Mesendoderm (in vitro differentiated cells): ENCODE results near the gene ZBTB49.

Experiments
- DNase-seq: peaks from one replicate; pipeline ENCODE4 v3.0.0; 2013
- H2AK5ac ChIP-seq: 2 replicates; pipeline ENCODE4 v1.6.1; 2013; ENCODE audit warnings: low read length, inconsistent platforms
- H2BK120ac ChIP-seq: 2 replicates; pipeline ENCODE4 v1.6.1; 2013; ENCODE audit warnings: low read depth, mild to moderate bottlenecking, low read length, moderate library complexity, mixed read lengths
- H2BK15ac ChIP-seq: replicated peaks from 2 replicates; pipeline ENCODE4 v1.6.1; 2013; ENCODE audit warnings: low read depth, mild to moderate bottlenecking, moderate library complexity
- H2BK5ac ChIP-seq: 2 replicates; pipeline ENCODE4 v1.6.1; 2013; ENCODE audit warnings: low read length, inconsistent platforms
- H3K18ac ChIP-seq: 2 replicates; pipeline ENCODE4 v1.6.1; 2013; ENCODE audit warnings: mild to moderate bottlenecking, low read length, mixed read lengths
- H3K23ac ChIP-seq: one replicate; pipeline ENCODE4 v1.6.1; 2013; ENCODE audit warnings: low read length
- H3K27ac ChIP-seq: 2 replicates; pipeline ENCODE4 v1.5.1; 2013; ENCODE audit warnings: low read depth, mild to moderate bottlenecking, inconsistent platforms, low read length, moderate library complexity
- H3K27me3 ChIP-seq: 2 replicates; pipeline ENCODE4 v1.6.1; 2013; ENCODE audit warnings: low read length, control low read depth, mild to moderate bottlenecking, inconsistent platforms; ENCODE audit not compliant: insufficient read depth, poor library complexity
- H3K36me3 ChIP-seq: 2 replicates; pipeline ENCODE4 v1.6.1; 2013; ENCODE audit warnings: low read length, inconsistent platforms; ENCODE audit not compliant: control insufficient read depth, insufficient read depth
- H3K4ac ChIP-seq: one replicate; pipeline ENCODE4 v1.6.1; 2013; ENCODE audit warnings: low read depth, mild to moderate bottlenecking, low read length, moderate library complexity
- H3K4me1 ChIP-seq: 2 replicates; pipeline ENCODE4 v1.6.1; 2013; ENCODE audit warnings: low read depth, low read length, inconsistent platforms; ENCODE audit not compliant: control insufficient read depth
- H3K4me2 ChIP-seq: 2 replicates; pipeline ENCODE4 v1.6.1; 2013; ENCODE audit warnings: low read length
- H3K4me3 ChIP-seq: 2 replicates; pipeline ENCODE4 v1.5.1; 2013; ENCODE audit warnings: mild to moderate bottlenecking, low read length
- H3K56ac ChIP-seq: one replicate; pipeline ENCODE4 v1.6.1; 2013; ENCODE audit warnings: low read length
- H3K79me1 ChIP-seq: 2 replicates; pipeline ENCODE4 v1.6.1; 2013; ENCODE audit warnings: low read length, inconsistent platforms
- H3K79me2 ChIP-seq: 2 replicates; pipeline ENCODE4 v1.6.1; 2013; ENCODE audit warnings: mild to moderate bottlenecking, low read length; ENCODE audit not compliant: control insufficient read depth, insufficient read depth
- H3K9ac ChIP-seq: 2 replicates; pipeline ENCODE4 v1.6.1; 2013; ENCODE audit warnings: low read length, inconsistent platforms
- H4K5ac ChIP-seq: one replicate; pipeline ENCODE4 v1.6.1; 2013; ENCODE audit warnings: low read length
- H4K8ac ChIP-seq: one replicate; pipeline ENCODE4 v1.6.1; 2013; ENCODE audit warnings: low read depth, mild to moderate bottlenecking, control low read depth, low read length, moderate library complexity
- WGBS: extraction: QIAGEN DNeasy Blood & Tissue Kit; methylation state at CpG from one replicate; pipeline ENCODE4 v1.1.7; 2013; ENCODE audit warnings: low lambda C conversion rate, missing lambda C conversion rate; ENCODE audit not compliant: insufficient coverage; ENCODE audit errors: extremely low coverage; 5-methylcytosine and 5-hydroxymethylcytosine counted together

The ZBTB49 gene

DNA sequence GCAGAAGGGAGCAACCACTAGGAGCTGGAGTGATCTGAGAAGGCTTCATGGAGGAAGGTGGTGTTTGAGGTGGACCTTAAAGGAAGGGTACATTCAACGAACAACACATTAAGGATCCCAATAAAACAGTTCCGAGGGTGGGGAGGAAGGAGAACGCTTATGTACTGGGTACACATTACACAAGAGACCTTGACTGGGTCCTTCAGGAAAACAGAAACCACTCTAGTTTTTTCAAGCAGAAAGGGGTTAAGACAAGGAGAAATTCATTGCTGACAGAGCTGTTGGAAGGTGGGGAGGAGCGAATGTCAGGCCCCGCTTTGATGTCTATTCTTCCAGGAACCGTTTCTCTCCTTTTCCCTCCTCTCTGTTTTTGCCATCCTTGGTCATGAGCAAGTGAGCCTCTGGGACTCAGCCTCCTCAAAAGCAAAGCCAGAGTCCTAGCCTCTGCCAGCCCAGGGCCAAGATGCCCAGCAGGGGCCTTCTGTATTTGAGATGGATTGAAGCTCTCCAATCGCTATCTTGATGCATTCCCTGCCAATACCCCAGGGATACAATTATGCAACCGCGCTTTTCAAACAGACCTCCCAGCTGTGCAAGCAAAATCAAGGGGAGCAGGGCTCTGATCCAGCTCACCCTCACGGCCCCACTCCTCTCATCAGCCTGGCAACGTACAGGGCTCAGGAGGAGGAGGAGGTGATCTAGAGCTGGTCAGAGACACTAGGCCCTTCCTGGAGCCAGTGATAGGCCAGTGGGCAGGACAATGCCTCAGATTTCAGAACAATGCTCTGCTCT is 48.4 kb downstream of the ZBTB49 start:
- no peak overlapping the region for H2BK5ac ChIP-seq
- H2BK15ac ChIP-seq, result no peak overlapping the region
- WGBS, result no CpG with 5 or more reads among the region's 11 CpGs
- no peak overlapping the region for H3K18ac ChIP-seq
- no peak overlapping the region for H3K27ac ChIP-seq
- H3K79me1 ChIP-seq, result no peaks in the 10 kb centered on the region
- H2BK120ac ChIP-seq, result no peak overlapping the region
- no peak for DNase-seq
- H4K8ac ChIP-seq, result no peak overlapping the region
- H3K9ac ChIP-seq, result no peak overlapping the region
- no peak overlapping the region for H3K4ac ChIP-seq
- no peak overlapping the region for H3K4me2 ChIP-seq
- no peak overlapping the region for H3K4me3 ChIP-seq
- no peak overlapping the region for H4K5ac ChIP-seq
- H3K79me2 ChIP-seq, result no peaks in the 10 kb centered on the region
- no peak overlapping the region for H2AK5ac ChIP-seq
- H3K4me1 ChIP-seq, result no peaks in the 10 kb centered on the region
- no peak overlapping the region for H3K56ac ChIP-seq
- no peak overlapping the region for H3K23ac ChIP-seq
- H3K27me3 ChIP-seq, result no peaks in the 10 kb centered on the region
- H3K36me3 ChIP-seq, result no peaks in the 10 kb centered on the region

DNA sequence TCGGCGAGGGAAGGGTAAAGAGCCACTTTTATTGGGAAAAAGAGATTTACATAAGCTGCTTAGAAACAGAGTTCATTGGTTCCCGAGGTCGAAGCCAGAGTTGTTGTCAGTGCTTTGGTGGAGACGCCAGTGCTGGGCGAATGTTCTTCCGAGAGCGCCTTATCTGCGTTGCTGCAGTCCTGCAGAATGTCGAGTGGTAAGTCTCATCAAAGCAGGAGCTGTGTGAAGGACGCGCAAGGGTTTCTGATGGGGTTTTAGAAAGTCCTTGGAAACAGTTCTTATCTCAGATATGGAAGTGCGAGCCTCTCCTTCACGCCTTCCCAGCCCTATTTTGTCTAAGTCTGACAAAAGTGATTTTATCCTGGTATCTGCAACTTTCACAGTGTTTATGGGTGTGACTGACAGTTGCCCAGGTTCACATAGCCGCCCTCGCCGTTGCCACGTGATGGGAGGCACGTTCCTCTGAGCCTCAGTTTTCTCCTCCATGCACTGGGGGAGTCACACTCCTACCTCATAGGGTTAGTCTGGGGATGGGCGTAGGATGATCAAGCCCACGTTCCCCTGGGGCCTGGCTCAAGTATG is 49.5 kb downstream of the ZBTB49 start:
- Histone ChIP-seq H3K56ac (no peak overlapping the region), H4K8ac (no peak overlapping the region), H3K4me2 (no peak overlapping the region), H3K4ac (no peak overlapping the region), H3K36me3 (no peaks in the 10 kb centered on the region), H3K23ac (no peak overlapping the region), H3K9ac (no peak overlapping the region), H3K27me3 (no peaks in the 10 kb centered on the region), H2BK120ac (no peak overlapping the region), H3K79me2 (no peaks in the 10 kb centered on the region), H2BK5ac (no peak overlapping the region), H2BK15ac (no peak overlapping the region), H3K4me3 (no peak overlapping the region), H2AK5ac (no peak overlapping the region), H3K27ac (no peak overlapping the region), H3K79me1 (no peaks in the 10 kb centered on the region), H3K4me1 (no peaks in the 10 kb centered on the region), H4K5ac (no peak overlapping the region), H3K18ac (no peak overlapping the region)
- DNase-seq, result no peak
- no CpG with 5 or more reads among the region's 21 CpGs for WGBS

DNA sequence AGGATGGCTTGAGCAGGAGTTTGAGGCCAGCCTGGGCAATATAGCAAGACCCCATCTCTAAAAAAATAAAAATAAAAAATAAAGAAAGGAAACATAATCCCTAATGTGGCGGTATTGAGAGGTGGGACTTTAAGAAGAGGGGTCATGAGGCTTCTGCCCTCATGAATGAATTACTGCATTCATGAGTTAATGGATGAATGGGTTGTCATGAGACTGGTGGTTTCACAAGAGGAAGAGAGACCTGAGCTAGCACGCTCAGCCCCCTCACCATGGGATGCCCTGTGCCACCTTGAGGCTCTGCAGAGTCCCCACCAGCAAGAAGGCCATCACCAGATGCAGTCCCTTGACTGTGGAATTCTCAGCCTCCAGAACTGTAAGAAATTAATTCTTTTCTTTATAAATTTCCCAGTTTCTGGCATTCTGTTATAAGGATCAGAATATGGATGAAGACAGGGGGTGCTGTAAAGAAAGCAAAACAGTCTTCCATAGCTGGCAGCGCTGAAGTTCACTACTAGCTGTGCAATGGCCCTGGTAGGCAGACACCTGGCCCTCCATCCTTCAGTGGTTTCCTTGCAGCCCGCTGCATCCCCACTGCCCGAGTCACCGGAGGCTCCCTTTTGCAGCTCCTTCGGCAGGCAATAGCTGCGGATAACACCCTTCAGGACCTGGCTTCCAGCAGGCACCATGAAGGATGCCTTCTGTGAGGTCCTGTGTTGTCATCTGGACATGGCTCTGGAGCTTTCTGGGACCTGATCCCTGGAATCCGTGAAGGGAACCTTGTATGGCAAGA is 52.0 kb downstream of the ZBTB49 start:
- no peaks in the 10 kb centered on the region for H3K27me3 ChIP-seq

DNA sequence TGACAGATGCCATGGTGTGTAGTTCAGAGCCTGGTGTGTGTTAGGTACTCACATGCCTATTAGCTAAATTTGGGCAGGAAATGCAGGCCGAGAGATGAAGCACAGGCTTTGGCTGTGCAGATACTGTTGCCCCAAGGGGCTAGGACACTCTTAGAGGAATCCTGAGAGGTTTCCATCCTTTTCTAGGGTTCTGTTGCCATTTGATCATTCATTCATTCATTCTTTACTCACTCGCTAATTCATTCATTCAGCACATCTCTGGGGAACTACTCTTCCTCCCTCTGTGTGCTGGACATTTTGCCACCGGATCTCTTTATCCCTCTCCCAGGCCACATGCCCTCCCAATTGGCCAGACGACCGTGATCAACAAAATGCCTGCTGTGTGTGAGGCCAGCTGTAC is 53.0 kb downstream of the ZBTB49 start:
- Histone ChIP-seq H3K79me1 (no peaks in the 10 kb centered on the region), H3K27me3 (no peaks in the 10 kb centered on the region), H2BK120ac (no peak overlapping the region), H3K4me3 (no peak overlapping the region), H3K79me2 (no peaks in the 10 kb centered on the region), H3K18ac (no peak overlapping the region), H4K8ac (no peak overlapping the region), H3K36me3 (no peaks in the 10 kb centered on the region), H3K56ac (no peak overlapping the region), H3K27ac (no peak overlapping the region), H3K9ac (no peak overlapping the region), H3K4me1 (no peaks in the 10 kb centered on the region), H3K4me2 (no peak overlapping the region), H3K4ac (no peak overlapping the region), H2BK5ac (no peak overlapping the region), H2BK15ac (no peak overlapping the region), H3K23ac (no peak overlapping the region), H2AK5ac (no peak overlapping the region), H4K5ac (no peak overlapping the region)
- no CpG with 5 or more reads among the region's 5 CpGs for WGBS
- no peak for DNase-seq

More for the DNA sequence above, 52.0 kb downstream of the ZBTB49 start:
- Histone ChIP-seq H3K4me2 (no peak overlapping the region), H4K8ac (no peak overlapping the region), H3K4me1 (no peaks in the 10 kb centered on the region), H4K5ac (no peak overlapping the region), H3K79me1 (no peaks in the 10 kb centered on the region), H3K79me2 (no peaks in the 10 kb centered on the region), H3K23ac (no peak overlapping the region), H3K4me3 (no peak overlapping the region), H3K27ac (no peak overlapping the region), H2BK15ac (no peak overlapping the region), H3K4ac (no peak overlapping the region), H2BK5ac (no peak overlapping the region), H3K56ac (no peak overlapping the region), H3K36me3 (no peaks in the 10 kb centered on the region), H3K9ac (no peak overlapping the region), H2BK120ac (no peak overlapping the region), H3K18ac (no peak overlapping the region), H2AK5ac (no peak overlapping the region)
- WGBS, result no CpG with 5 or more reads among the region's 9 CpGs
- DNase-seq, result no peak

DNA sequence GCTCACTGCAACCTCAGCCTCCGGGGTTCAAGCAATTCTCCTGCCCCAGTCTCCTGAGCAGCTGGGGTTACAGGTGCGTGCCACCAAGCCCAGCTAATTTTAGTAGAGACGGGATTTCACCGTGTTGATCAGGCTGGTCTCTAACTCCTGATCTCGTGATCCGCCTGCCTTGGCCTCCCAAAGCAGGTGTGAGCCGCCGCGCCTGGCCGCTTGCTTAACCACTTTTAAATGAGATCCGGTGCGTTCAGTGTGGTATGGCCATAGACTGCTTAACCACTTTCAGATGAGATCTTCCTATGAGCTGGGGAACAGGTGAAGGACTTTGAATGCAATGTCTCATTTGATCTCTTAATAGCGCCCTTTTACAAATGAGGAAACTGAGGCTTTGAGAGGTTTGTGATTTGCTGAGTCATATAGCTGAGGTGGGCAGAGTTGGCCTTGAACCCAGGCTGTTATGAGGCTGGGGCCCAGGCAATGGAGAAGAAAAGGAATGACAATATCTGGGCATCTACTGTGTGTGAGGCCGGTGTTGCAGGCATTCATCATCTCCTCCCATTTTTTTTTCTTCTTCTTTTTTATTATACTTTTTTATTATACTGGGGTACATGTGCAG is 55.0 kb downstream of the ZBTB49 start:
- no CpG with 5 or more reads among the region's 14 CpGs for WGBS
- Histone ChIP-seq H4K8ac (no peak overlapping the region), H2BK5ac (no peak overlapping the region), H3K4me2 (no peak overlapping the region), H3K27me3 (no peaks in the 10 kb centered on the region), H2BK120ac (no peak overlapping the region), H3K9ac (no peak overlapping the region), H3K4ac (no peak overlapping the region), H3K23ac (no peak overlapping the region), H2AK5ac (no peak overlapping the region), H3K36me3 (no peaks in the 10 kb centered on the region), H4K5ac (no peak overlapping the region), H3K56ac (no peak overlapping the region), H3K18ac (no peak overlapping the region), H3K27ac (no peak overlapping the region), H3K4me1 (no peaks in the 10 kb centered on the region), H2BK15ac (no peak overlapping the region), H3K79me1 (no peaks in the 10 kb centered on the region), H3K79me2 (no peaks in the 10 kb centered on the region), H3K4me3 (no peak overlapping the region)
- DNase-seq, result no peak
